GM12874 (cell line): Measurements from ENCODE around the gene HSD17B3.

Experiments
- TF ChIP-seq, protein P1 (sequence below): IDR thresholded peaks from 2 replicates; pipeline ENCODE4 v1.5.1; 2011; ENCODE audit warnings: low read depth, mild to moderate bottlenecking, control low read depth, low read length, moderate library complexity; ENCODE audit not compliant: insufficient read depth

The HSD17B3 gene

DNA sequence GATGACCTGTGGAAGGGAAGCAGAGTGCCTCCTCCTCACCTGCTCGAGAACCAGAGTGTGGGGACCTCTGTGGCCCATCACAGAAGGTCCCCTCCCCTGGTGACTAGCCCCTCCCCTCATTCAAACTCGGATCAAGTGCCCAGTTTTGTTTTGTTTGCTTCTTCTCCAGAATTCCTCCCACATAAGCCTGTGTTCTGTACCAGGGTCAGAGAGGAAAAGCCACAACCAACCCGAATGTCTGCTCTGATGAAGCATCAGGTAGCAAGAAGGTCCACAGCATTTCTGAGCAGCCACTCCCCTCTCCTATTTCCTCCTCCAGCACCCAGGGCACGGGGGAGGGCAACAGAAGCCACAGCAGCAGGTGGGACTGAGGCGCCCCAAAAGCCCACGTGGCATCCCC lies 58.2 kb downstream of the HSD17B3 start:
- TF ChIP-seq, protein P1, sequence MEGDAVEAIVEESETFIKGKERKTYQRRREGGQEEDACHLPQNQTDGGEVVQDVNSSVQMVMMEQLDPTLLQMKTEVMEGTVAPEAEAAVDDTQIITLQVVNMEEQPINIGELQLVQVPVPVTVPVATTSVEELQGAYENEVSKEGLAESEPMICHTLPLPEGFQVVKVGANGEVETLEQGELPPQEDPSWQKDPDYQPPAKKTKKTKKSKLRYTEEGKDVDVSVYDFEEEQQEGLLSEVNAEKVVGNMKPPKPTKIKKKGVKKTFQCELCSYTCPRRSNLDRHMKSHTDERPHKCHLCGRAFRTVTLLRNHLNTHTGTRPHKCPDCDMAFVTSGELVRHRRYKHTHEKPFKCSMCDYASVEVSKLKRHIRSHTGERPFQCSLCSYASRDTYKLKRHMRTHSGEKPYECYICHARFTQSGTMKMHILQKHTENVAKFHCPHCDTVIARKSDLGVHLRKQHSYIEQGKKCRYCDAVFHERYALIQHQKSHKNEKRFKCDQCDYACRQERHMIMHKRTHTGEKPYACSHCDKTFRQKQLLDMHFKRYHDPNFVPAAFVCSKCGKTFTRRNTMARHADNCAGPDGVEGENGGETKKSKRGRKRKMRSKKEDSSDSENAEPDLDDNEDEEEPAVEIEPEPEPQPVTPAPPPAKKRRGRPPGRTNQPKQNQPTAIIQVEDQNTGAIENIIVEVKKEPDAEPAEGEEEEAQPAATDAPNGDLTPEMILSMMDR = no peak

DNA sequence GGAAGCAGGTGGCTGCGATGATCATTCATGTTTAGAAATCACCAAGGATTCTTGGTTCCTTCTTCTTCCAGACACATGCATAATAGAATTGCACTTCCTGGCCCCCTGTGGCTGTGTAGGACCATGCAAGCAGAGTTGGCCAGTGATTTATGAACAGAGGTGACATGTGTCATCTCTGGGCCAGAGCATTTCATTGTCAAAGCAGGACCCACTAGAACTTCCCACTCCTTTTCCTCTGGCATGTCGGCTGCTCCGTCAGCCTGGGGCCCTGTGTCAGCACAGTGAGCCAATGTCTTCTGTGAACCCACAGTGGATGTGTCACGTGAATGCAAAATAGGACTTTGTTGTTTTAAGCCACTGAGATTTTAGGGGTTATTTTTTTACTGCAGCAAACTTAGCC lies 59.2 kb downstream of the HSD17B3 start:
- TF ChIP-seq, protein P1 = no peak

DNA sequence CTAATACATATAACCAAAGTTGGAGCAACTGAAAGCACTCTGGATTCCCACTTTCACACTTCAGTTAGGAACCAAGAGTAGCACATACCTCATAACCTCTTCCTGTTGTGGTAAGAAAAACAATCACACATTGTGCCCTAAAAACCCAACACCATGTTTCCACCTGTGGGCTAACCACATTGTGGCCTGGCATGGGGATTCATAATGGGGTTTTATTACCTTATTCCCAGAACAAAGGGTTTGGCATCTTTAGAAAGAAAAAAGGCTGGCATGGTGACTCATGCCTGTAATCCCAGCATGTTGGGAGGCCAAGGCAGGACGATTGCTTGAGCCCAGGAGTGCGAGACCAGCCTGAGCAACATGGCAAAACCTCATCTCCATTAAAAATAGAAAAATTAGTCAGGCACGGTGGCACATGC lies 60.6 kb downstream of the HSD17B3 start:
- TF ChIP-seq, protein P1 = no peak

DNA sequence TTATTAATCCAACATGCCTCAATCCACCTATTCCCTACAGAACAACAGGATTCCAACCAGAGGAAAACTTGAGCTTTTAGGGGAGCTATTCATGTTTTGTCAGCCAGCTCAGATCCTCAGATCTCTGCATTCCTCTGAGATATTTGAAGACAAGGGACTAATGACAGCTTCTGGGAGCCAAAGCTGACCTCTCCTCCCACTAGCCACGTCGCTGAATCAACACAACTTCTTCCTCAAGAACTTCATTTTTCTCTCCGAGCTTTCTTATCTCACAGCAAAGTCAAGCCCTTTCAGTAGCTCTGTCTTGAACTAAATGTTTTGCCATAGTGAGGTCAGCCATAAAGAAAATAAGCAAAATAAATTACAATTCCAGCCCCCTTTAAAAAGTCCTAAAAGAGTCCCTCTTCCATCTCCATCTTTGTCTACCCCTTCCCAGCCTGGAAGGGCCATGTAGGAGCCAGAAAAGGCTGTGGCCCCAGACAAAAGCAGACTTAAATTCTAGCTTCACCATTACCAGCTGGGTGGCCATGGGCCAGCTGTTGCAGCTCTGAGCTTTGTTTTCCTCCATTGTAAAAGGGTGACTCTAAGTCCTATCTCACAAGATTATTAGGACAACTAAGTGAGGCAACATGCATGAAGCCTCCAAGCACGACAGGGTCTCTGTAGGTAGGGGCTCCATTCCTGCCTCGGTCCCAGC lies 65.0 kb downstream of the HSD17B3 start:
- TF ChIP-seq, protein P1 = no peak

DNA sequence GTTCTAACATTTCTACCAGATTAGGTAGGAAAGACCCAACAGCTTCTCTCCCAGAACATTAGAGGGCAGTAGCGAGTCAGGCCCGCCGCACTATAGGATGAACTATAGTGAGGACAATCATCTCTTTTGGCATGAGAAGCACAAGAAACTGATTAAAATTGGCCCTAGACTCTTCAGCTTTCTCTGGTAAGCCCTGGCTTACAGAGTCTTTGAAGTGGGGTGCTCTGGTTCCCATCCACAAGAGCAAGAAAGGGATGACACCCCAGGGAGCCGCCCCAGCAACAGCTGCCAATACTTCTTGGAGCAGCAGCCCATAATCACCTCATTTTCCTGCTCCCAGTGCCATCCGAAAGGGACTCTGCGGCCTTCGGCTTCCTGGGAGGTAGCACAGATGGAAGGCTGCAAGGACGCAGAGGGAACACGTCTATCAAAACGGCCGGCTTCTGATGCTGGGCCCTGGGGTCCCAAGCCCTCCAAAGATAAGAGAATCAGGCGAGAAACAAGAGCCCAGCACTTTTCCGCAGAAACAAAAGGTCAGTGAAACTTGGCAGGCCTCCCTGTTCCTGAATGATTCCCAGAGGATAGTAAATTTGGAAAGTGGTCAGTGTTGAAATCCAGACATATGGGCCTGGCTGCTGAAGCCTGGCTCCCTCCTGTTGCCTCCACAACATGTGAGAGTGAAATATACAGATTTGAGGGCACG lies 69.3 kb downstream of the HSD17B3 start:
- TF ChIP-seq, protein P1 = peak; percentile 85

DNA sequence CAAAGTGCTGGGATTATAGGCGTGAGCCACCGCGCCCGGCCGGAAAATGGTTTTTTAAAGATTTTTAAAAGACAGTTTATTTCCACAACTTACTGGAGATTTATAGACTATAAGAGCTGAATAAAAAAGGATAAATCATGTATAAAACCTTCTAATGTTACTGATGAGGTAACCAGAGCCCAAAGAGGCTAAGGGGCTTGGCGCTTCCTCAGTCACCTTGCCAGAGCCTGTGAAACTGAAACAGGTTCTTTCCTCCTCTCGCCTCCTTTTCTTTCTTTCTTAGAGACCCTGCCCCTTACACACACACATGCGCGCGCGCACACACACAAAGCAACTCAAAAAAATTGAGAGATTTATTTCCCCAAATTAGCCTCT lies 69.8 kb downstream of the HSD17B3 start:
- TF ChIP-seq, protein P1 = no peak

DNA sequence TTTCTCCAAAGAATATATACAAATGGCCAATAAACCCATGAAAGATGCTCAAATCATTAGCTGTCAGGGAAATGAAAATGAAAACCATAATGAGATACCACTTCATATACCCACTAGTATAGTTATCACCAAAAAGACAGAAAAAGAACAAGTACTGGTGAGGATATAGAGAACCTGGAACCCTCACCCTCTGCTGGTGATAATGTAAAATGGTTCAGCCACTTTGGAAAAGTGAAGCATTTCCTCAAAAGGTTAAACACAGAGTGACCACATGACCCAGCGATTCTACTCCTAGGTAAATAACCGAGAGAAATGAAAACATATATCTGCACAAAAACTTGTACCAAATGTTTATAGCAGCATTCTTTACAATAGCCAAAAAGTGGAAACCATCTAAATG lies 72.0 kb downstream of the HSD17B3 start:
- TF ChIP-seq, protein P1 = no peak
